Eye (tissue), 1 donor: ENCODE data around the gene OR8K5.
"Not testable (repeated sequence)": the region's sequence is repeated elsewhere in the genome, so short reads cannot be mapped to it uniquely, and the experiment has no call there.

ENCODE experiments used
- DNase-seq: peaks from one replicate; pipeline ENCODE4 v3.0.0-alpha.2; 2015

OR8K5 gene

GRCh38 chr11:56160217-56160616, at the start of gene OR8K5:
Gene OR8K5 (minus strand): TSS chr11:56160317. CDS start chr11:56160317, 0 bp downstream.
- DNase-seq = no peak

- DNase-seq = no peak
These were observed 47.7 kb upstream of the OR8K5 start for GRCh38 chr11:56207790-56208189.

GRCh38 chr11:56197367-56197766, 37.2 kb upstream of the OR8K5 start:
- DNase-seq = no peak

GRCh38 chr11:56196705-56197104, 36.6 kb upstream of the OR8K5 start:
- DNase-seq = no peak

- no peak for DNase-seq
These were observed 28.5 kb upstream of the OR8K5 start for GRCh38 chr11:56188602-56189001.

- DNase-seq = no peak
These were observed 23.3 kb upstream of the OR8K5 start for GRCh38 chr11:56183459-56183858.

GRCh38 chr11:56176318-56176717, 16.2 kb upstream of the OR8K5 start, which contains the start of gene OR5J2:
Gene OR5J2 (plus strand): TSS chr11:56176618. CDS start chr11:56176618, 0 bp downstream.
- no peak for DNase-seq

GRCh38 chr11:56172256-56172830, 12.2 kb upstream of the OR8K5 start:
- no peak for DNase-seq

GRCh38 chr11:56163804-56164203, 3.7 kb upstream of the OR8K5 start:
- no peak for DNase-seq

- no peak for DNase-seq
These were observed 7.8 kb downstream of the OR8K5 start for GRCh38 chr11:56152333-56152732.

GRCh38 chr11:56151376-56151775, 8.7 kb downstream of the OR8K5 start:
- DNase-seq = no peak

GRCh38 chr11:56143681-56144080, 16.4 kb downstream of the OR8K5 start:
- DNase-seq = not testable (repeated sequence)

GRCh38 chr11:56140151-56140661, 19.9 kb downstream of the OR8K5 start, which contains the start of gene OR8J3:
Gene OR8J3 (minus strand): TSS chr11:56140201. CDS start chr11:56137718, 2,483 bp downstream.
- no peak for DNase-seq

- no peak for DNase-seq
These were observed 38.0 kb downstream of the OR8K5 start, which contains the start of gene OR8H3 for GRCh38 chr11:56122073-56122472. Gene OR8H3 (plus strand): TSS chr11:56122373. CDS start chr11:56122373, 0 bp downstream.
